Prostate gland (tissue), 2 donors: ENCODE results near the gene KCNK4. TPM values are rescaled to one million over a fixed set of nuclear protein-coding genes. Genes with fewer than 3 reads are reported as not detected.
A peak's percentile ranks its signal among the peaks of the same experiment; 100 is the strongest.

Experiments used
- DNase-seq: peaks from one replicate; pipeline ENCODE4 v3.0.0-alpha.2; 2019; ENCODE audit warnings: low spot score
- H3K27ac ChIP-seq, 2 donors: fragments of 200-600 bp; sonication (generic); 2 replicates each; pipeline ENCODE4 v1.5.1; 2017 to 2019
- H3K27me3 ChIP-seq: fragments of 200-600 bp; sonication (generic); replicated peaks from 2 replicates; pipeline ENCODE4 v1.5.1; 2019; ENCODE audit not compliant: insufficient read depth
- H3K36me3 ChIP-seq, 2 donors: fragments of 200-600 bp; sonication (generic); 1 replicate in 1 of 2; 2 replicates in 1 of 2; pipeline versions ENCODE4 v1.5.1 to v1.8.1; 2017 to 2019
- H3K4me1 ChIP-seq: fragments of 200-600 bp; sonication (generic); replicated peaks from 2 replicates; pipeline ENCODE4 v1.5.1; 2019
- H3K4me3 ChIP-seq, 2 donors: fragments of 200-600 bp; sonication (generic); 2 replicates each; pipeline ENCODE4 v1.5.1; 2017 to 2019
- H3K9me3 ChIP-seq: fragments of 200-600 bp; sonication (generic); 2 replicates; pipeline ENCODE4 v1.5.1; 2017
- POLR2A ChIP-seq: fragments of 450-650 bp; IDR thresholded peaks from one replicate; pipeline ENCODE4 v1.6.1; 2016; ENCODE audit warnings: antibody characterized with exemption, mild to moderate bottlenecking
- POLR2AphosphoS5 ChIP-seq: sonication (generic); formaldehyde crosslinking; IDR thresholded peaks from one replicate; pipeline ENCODE4 v1.6.1; 2017; ENCODE audit warnings: antibody characterized with exemption
- WGBS: methylation state at CpG from one replicate; pipeline ENCODE4 v1.1.5; 2018; 5-methylcytosine and 5-hydroxymethylcytosine counted together
- intact Hi-C: fragments of 100-400 bp; cut with DNase I; formaldehyde crosslinking; loops from one replicate; pipeline ENCODE4 v1.14.2; 2022
- total RNA-seq, 2 donors: library from RNA; depleted of rRNA; stranded (reverse); fragments of >200 nt; gene quantifications; one replicate each; pipeline ENCODE4 v1.1.0, GENCODE V29; 2016
- TF ChIP-seq, protein P1 (sequence below), 4 experiments: fragments of 200-600 bp in 2 of 4; fragments of 450-650 bp in 2 of 4; sonication (generic) in 2 of 4; IDR thresholded peaks; 1 replicate in 3 of 4; 2 replicates in 1 of 4; pipeline ENCODE4 v1.5.1; 2016 to 2019; ENCODE audit warnings: antibody characterized with exemption in 4 of 4, mild to moderate bottlenecking in 2 of 4, moderate library complexity in 2 of 4

Gene KCNK4
- total RNA-seq, 2 donors from 2014 or later, result not detected

DNA sequence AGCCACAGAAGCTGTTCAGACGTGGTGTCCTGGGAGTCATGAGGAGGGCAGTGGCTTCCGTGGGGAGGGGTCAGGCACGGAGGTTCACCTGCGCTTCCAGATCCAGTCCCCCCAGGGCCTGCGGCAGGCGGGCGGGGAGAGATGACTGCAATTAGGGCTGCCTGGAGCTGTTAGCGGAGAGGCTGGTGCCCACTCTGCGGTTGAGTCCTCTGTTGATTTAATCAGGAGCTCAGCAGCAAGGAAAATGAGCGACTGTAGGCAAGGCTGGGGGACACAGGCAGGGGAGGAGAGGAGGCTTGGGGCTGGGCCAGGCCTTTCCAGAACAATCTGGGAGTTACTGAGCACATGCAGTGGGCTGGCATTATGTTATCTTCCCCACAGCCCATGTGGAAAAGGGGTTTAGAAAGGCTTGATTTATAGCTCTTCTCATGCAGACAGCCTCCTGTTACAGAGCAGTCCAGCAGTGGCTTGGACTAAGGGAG, 26.7 kb upstream of the KCNK4 start:
- H3K4me1 ChIP-seq, result peaks cover 8% of the 10 kb centered on the region
- WGBS, result 80% methylated on average over 10 of the region's 10 CpGs
- intact Hi-C loops, result no loop called here
- peaks cover 0 to 7% of the 10 kb centered on the region in 2 donors for H3K36me3 ChIP-seq
- DNase-seq, result no peak
- H3K27ac ChIP-seq, result no peak overlapping the region
- H3K27me3 ChIP-seq, result no peaks in the 10 kb centered on the region
- H3K9me3 ChIP-seq, result no peaks in the 10 kb centered on the region
- TF ChIP-seq POLR2AphosphoS5 (no peak), POLR2A (no peak)
- TF ChIP-seq, protein P1, sequence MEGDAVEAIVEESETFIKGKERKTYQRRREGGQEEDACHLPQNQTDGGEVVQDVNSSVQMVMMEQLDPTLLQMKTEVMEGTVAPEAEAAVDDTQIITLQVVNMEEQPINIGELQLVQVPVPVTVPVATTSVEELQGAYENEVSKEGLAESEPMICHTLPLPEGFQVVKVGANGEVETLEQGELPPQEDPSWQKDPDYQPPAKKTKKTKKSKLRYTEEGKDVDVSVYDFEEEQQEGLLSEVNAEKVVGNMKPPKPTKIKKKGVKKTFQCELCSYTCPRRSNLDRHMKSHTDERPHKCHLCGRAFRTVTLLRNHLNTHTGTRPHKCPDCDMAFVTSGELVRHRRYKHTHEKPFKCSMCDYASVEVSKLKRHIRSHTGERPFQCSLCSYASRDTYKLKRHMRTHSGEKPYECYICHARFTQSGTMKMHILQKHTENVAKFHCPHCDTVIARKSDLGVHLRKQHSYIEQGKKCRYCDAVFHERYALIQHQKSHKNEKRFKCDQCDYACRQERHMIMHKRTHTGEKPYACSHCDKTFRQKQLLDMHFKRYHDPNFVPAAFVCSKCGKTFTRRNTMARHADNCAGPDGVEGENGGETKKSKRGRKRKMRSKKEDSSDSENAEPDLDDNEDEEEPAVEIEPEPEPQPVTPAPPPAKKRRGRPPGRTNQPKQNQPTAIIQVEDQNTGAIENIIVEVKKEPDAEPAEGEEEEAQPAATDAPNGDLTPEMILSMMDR (IDR thresholded peaks at IDR 0.05), result no peak
- H3K4me3 ChIP-seq, result no peak overlapping the region

DNA sequence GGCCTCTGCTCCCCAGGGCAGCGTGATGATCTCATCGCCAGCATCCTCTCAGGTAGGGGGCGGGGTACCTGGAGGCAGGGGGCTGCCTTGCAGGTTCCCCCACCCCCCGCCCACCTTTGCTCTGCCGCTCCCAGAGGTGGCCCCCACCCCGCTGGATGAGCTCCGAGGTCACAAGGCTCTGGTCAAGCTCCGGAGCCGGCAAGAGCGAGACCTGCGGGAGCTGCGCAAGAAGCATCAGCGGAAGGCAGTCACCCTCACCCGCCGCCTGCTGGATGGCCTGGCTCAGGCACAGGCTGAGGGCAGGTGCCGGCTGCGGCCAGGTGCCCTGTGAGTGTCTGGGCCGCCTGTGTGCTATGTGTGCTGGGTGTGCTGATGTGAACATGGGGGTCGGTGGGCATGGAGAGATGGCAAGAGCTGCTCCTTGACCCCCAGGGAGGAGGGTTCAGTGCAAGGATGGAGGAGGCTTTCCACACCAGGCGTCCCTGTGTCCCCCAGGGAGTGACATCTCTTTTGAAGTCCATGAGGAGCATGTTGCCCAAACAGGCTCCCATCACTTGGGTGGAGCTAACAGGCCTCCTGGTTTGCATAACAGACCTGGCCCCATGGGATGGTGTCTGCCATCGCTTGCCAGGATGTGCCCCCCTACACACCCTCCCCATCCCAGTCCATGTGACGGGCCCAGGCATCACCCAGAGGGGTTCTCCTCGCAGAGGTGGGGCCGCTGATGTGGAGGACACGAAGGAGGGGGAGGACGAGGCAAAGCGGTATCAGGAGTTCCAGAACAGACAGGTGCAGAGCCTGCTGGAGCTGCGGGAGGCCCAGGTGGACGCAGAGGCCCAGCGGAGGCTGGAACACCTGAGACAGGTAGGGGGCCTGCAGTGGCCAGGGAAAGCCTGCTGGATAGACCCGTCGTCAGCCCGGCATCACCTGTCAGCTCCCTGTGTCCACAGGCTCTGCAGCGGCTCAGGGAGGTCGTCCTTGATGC, 25.6 kb upstream of the KCNK4 start:
- no peak for DNase-seq
- Histone ChIP-seq H3K27ac (no peak overlapping the region), H3K4me3 (no peak overlapping the region), H3K27me3 (no peaks in the 10 kb centered on the region), H3K36me3 (peaks cover 0 to 7% of the 10 kb centered on the region in 2 donors), H3K4me1 (peaks cover 8% of the 10 kb centered on the region), H3K9me3 (no peaks in the 10 kb centered on the region)
- intact Hi-C loops, result no loop called here
- TF ChIP-seq, protein P1 (IDR thresholded peaks at IDR 0.05), result no peak
- TF ChIP-seq POLR2AphosphoS5, result no peak
- TF ChIP-seq POLR2A, result no peak
- 94% methylated on average over 34 of the region's 35 CpGs for WGBS

DNA sequence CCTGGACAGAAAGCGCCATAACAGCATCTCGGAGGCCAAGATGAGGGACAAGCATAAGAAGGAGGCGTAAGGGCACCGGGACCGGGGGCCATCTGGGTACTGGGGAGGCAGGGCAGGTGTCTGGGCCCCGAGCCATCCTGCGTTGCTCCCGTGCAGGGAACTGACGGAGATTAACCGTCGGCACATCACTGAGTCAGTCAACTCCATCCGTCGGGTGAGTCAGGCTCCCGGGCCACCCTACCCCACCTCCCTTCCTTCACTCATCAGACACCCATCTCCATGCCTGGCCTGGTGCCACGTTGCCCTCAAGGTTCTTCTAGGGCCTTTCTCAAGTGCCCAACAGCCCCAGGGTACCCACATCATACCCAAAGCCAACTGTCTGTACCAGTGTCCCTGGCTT, 24.8 kb upstream of the KCNK4 start:
- H3K4me1 ChIP-seq, result peaks cover 8% of the 10 kb centered on the region
- no peak for DNase-seq
- H3K9me3 ChIP-seq, result no peaks in the 10 kb centered on the region
- H3K36me3 ChIP-seq, result peaks cover 0 to 7% of the 10 kb centered on the region in 2 donors
- no peak overlapping the region for H3K4me3 ChIP-seq
- H3K27me3 ChIP-seq, result no peaks in the 10 kb centered on the region
- TF ChIP-seq, protein P1 (IDR thresholded peaks at IDR 0.05), result no peak
- TF ChIP-seq POLR2AphosphoS5 (no peak), POLR2A (no peak)
- 91% methylated on average over 15 of the region's 15 CpGs for WGBS
- intact Hi-C loops, result no loop called here
- H3K27ac ChIP-seq, result no peak overlapping the region

DNA sequence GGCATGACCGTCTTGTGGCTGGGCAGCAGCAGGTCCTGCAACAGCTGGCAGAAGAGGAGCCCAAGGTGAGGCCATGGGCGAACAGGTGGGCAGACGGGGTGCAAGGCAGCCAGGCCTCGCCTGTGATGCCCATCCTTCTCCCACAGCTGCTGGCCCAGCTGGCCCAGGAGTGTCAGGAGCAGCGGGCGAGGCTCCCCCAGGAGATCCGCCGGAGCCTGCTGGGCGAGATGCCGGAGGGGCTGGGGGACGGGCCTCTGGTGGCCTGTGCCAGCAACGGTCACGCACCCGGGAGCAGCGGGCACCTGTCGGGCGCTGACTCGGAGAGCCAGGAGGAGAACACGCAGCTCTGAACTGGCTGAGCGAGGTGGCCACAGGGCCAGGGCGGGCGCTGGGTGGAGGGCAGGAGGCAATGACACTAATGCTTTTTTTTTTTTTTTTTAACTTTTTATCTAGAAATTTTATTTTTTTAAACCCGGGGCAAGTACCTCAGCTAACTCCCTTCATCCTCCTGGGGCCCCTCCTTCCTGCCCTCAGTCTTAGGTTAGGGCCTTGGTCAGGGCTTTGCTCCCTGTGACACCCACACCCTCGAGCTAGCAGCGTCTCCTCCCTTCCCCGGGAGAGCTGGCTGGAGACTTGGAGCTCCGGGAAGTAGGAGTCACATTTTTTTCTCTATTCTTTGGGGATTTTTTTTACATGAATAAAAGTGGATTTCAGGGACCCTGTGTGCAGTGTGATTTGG, 23.7 kb upstream of the KCNK4 start:
- Histone ChIP-seq H3K4me3 (no peak overlapping the region), H3K27ac (peak overlapping the region in 1 of 2 donors; percentile 94), H3K36me3 (peaks cover 0 to 4% of the 10 kb centered on the region in 2 donors), H3K4me1 (peaks cover 8% of the 10 kb centered on the region), H3K9me3 (no peaks in the 10 kb centered on the region), H3K27me3 (no peaks in the 10 kb centered on the region)
- TF ChIP-seq POLR2AphosphoS5 (no peak), POLR2A (peak; percentile 4)
- intact Hi-C loops, result no loop called here
- no peak for DNase-seq
- WGBS, result 71% methylated on average over 27 of the region's 27 CpGs
